H9 (cell line): Measurements from ENCODE around the gene IGF2R. TPM values are rescaled to one million over a fixed set of nuclear protein-coding genes. Genes with fewer than 3 reads are reported as not detected.

ENCODE experiments used
- DNase-seq: peaks from one replicate; pipeline ENCODE4 v3.0.0-alpha.2; 2017
- H2AFZ ChIP-seq: one replicate; pipeline ENCODE4 v1.6.1; 2013; ENCODE audit warnings: mild to moderate bottlenecking, low read length, control low read depth, moderate library complexity
- H2AK5ac ChIP-seq: 2 replicates; pipeline ENCODE4 v1.6.1; 2013; ENCODE audit warnings: low read length, control low read depth, mixed read lengths; ENCODE audit not compliant: insufficient read length
- H2BK120ac ChIP-seq: one replicate; pipeline ENCODE4 v1.6.1; 2013; ENCODE audit warnings: low read depth, mild to moderate bottlenecking, low read length, control low read depth, inconsistent platforms; ENCODE audit not compliant: poor library complexity, severe bottlenecking
- H2BK12ac ChIP-seq: 2 replicates; pipeline ENCODE4 v1.6.1; 2013; ENCODE audit warnings: low read length, control low read depth, mixed read lengths, low read depth; ENCODE audit not compliant: insufficient read length
- H2BK15ac ChIP-seq: 2 replicates; pipeline ENCODE4 v1.6.1; 2013; ENCODE audit warnings: low read depth, low read length, control low read depth
- H2BK20ac ChIP-seq: one replicate; pipeline ENCODE4 v1.6.1; 2013; ENCODE audit warnings: low read depth, mild to moderate bottlenecking, low read length, control low read depth, inconsistent platforms; ENCODE audit not compliant: poor library complexity, severe bottlenecking
- H2BK5ac ChIP-seq: 2 replicates; pipeline ENCODE4 v1.6.1; 2013; ENCODE audit warnings: low read length, control low read depth, mixed read lengths; ENCODE audit not compliant: insufficient read length
- H3K14ac ChIP-seq: 2 replicates; pipeline ENCODE4 v1.6.1; 2013; ENCODE audit warnings: low read length, control low read depth; ENCODE audit not compliant: insufficient read depth
- H3K18ac ChIP-seq: 2 replicates; pipeline ENCODE4 v1.6.1; 2013; ENCODE audit warnings: low read depth, mild to moderate bottlenecking, mixed read lengths, low read length, control low read depth; ENCODE audit not compliant: insufficient read length
- H3K23ac ChIP-seq: 2 replicates; pipeline ENCODE4 v1.6.1; 2013; ENCODE audit warnings: low read length, control low read depth, mixed read lengths, low read depth; ENCODE audit not compliant: insufficient read length
- H3K23me2 ChIP-seq: 2 replicates; pipeline ENCODE4 v1.6.1; 2013; ENCODE audit warnings: low read depth, mild to moderate bottlenecking, mixed read lengths, low read length, control low read depth; ENCODE audit not compliant: insufficient read length, poor library complexity, severe bottlenecking
- H3K27ac ChIP-seq: 2 replicates; pipeline ENCODE4 v1.5.1; 2013; ENCODE audit warnings: low read length, control low read depth, mixed read lengths, low read depth; ENCODE audit not compliant: insufficient read length
- H3K27me3 ChIP-seq: 2 replicates; pipeline ENCODE4 v1.6.1; 2013; ENCODE audit warnings: low read length, control low read depth, inconsistent platforms; ENCODE audit not compliant: insufficient read depth
- H3K4ac ChIP-seq: 2 replicates; pipeline ENCODE4 v1.6.1; 2013; ENCODE audit warnings: low read depth, mild to moderate bottlenecking, control low read depth, inconsistent platforms, low read length, moderate library complexity
- H3K4me1 ChIP-seq: 2 replicates; pipeline ENCODE4 v1.6.1; 2013; ENCODE audit warnings: low read length, control low read depth, inconsistent platforms; ENCODE audit not compliant: insufficient read depth
- H3K4me2 ChIP-seq: 2 replicates; pipeline ENCODE4 v1.6.1; 2013; ENCODE audit warnings: low read length, control low read depth, mixed read lengths; ENCODE audit not compliant: insufficient read length, insufficient read depth
- H3K56ac ChIP-seq: 2 replicates; pipeline ENCODE4 v1.6.1; 2013; ENCODE audit warnings: low read depth, mild to moderate bottlenecking, mixed read lengths, low read length, control low read depth; ENCODE audit not compliant: insufficient read length
- H3K79me1 ChIP-seq: 2 replicates; pipeline ENCODE4 v1.6.1; 2013; ENCODE audit warnings: low read depth, mild to moderate bottlenecking, moderate library complexity, low read length, control low read depth, inconsistent platforms; ENCODE audit not compliant: insufficient read depth, poor library complexity, severe bottlenecking
- H3K79me2 ChIP-seq: 2 replicates; pipeline ENCODE4 v1.6.1; 2013; ENCODE audit warnings: low read length, control low read depth, inconsistent platforms; ENCODE audit not compliant: insufficient read depth
- H3K9ac ChIP-seq: 2 replicates; pipeline ENCODE4 v1.6.1; 2013; ENCODE audit warnings: low read length, control low read depth, mixed read lengths; ENCODE audit not compliant: insufficient read length; ENCODE audit errors: extremely low read depth
- H3K9me3 ChIP-seq: one replicate; pipeline ENCODE4 v1.6.1; 2013; ENCODE audit warnings: low read depth, low read length, inconsistent platforms; ENCODE audit not compliant: control insufficient read depth
- H3T11ph ChIP-seq: one replicate; pipeline ENCODE4 v1.6.1; 2013; ENCODE audit warnings: mild to moderate bottlenecking, low read length, control low read depth, inconsistent platforms
- H4K20me1 ChIP-seq: one replicate; pipeline ENCODE4 v1.6.1; 2013; ENCODE audit not compliant: control insufficient read depth, insufficient read length, insufficient read depth
- H4K5ac ChIP-seq: 2 replicates; pipeline ENCODE4 v1.6.1; 2013; ENCODE audit warnings: low read depth, mild to moderate bottlenecking, mixed read lengths, low read length, control low read depth; ENCODE audit not compliant: insufficient read length
- H4K8ac ChIP-seq: replicated peaks from 2 replicates; pipeline ENCODE4 v1.6.1; 2013; ENCODE audit warnings: low read length, control low read depth, mixed read lengths, low read depth; ENCODE audit not compliant: insufficient read length
- H4K91ac ChIP-seq: 2 replicates; pipeline ENCODE4 v1.6.1; 2013; ENCODE audit warnings: low read depth, mild to moderate bottlenecking, moderate library complexity, mixed read lengths, low read length, control low read depth; ENCODE audit not compliant: insufficient read length
- H3K27ac Mint-ChIP-seq, 3 experiments: 2 replicates in 2 of 3; 3 replicates in 1 of 3; pipeline ENCODE4 v1.8.0; 2020 to 2021; ENCODE audit warnings: mixed read lengths in 3 of 3, mild to moderate bottlenecking in 1 of 3, moderate library complexity in 1 of 3
- H3K27me3 Mint-ChIP-seq: 2 replicates; pipeline ENCODE4 v1.8.0; 2021; ENCODE audit warnings: low read depth, mild to moderate bottlenecking, moderate library complexity, mixed read lengths
- H3K36me3 Mint-ChIP-seq, 3 experiments: 2 replicates in 2 of 3; 3 replicates in 1 of 3; pipeline ENCODE4 v1.8.0; 2020 to 2021; ENCODE audit warnings: low read depth in 3 of 3, mixed read lengths in 3 of 3; ENCODE audit not compliant: insufficient read depth in 1 of 3
- H3K4me1 Mint-ChIP-seq, 2 experiments: 2 replicates each; pipeline ENCODE4 v1.8.0; 2020; ENCODE audit warnings: mixed read lengths in 2 of 2
- H3K4me3 Mint-ChIP-seq, 2 experiments: 2 replicates in 1 of 2; 3 replicates in 1 of 2; pipeline ENCODE4 v1.8.0; 2020 to 2021; ENCODE audit warnings: mild to moderate bottlenecking in 2 of 2, mixed read lengths in 2 of 2, moderate library complexity in 1 of 2
- H3K9me3 Mint-ChIP-seq, 2 experiments: 2 replicates in 1 of 2; 3 replicates in 1 of 2; pipeline ENCODE4 v1.8.0; 2020; ENCODE audit warnings: mild to moderate bottlenecking in 2 of 2, mixed read lengths in 2 of 2, moderate library complexity in 1 of 2
- CTCF ChIP-seq: fragments of 200-600 bp; sonication (generic); conservative IDR thresholded peaks from 3 replicates; pipeline ENCODE4 v1.8.0; 2021; ENCODE audit warnings: antibody characterized with exemption, mild to moderate bottlenecking
- WGBS: extraction: QIAGEN DNeasy Blood & Tissue Kit; methylation state at CpG from one replicate; pipeline ENCODE4 v1.1.7; 2013; ENCODE audit warnings: missing lambda C conversion rate, low lambda C conversion rate, mixed read lengths; ENCODE audit not compliant: insufficient read length; ENCODE audit errors: extremely low coverage; 5-methylcytosine and 5-hydroxymethylcytosine counted together
- total RNA-seq: library from RNA; stranded (reverse); gene quantifications from 2 replicates; pipeline ENCODE4 v1.2.1, GENCODE V29; 2021

IGF2R gene
- total RNA-seq, 1 experiment from 2014 or later: 66.7 TPM

- H3K56ac ChIP-seq: no peak overlapping the region
- WGBS: no CpG with 5 or more reads among the region's 7 CpGs
- no peak overlapping the region for H3K9ac ChIP-seq
- H2BK5ac ChIP-seq: no peak overlapping the region
- no peaks in the 10 kb centered on the region for H3K79me2 ChIP-seq
- H4K8ac ChIP-seq: no peak overlapping the region
- no peak overlapping the region for H3T11ph ChIP-seq
- no peak overlapping the region for H2AK5ac ChIP-seq
- H3K23me2 ChIP-seq: no peaks in the 10 kb centered on the region
- H2BK20ac ChIP-seq: no peak overlapping the region
- H3K9me3 ChIP-seq: no peaks in the 10 kb centered on the region
- no peak overlapping the region for H2BK15ac ChIP-seq
- no peak overlapping the region for H3K4ac ChIP-seq
- H4K91ac ChIP-seq: no peak overlapping the region
- TF ChIP-seq CTCF: no peak
- Mint-ChIP-seq H3K36me3 (peaks cover 59 to 89% (median 81%) of the 10 kb centered on the region in 3 experiments; a peak in 6 of 7 replicates), H3K4me1 (peaks cover 0 to 2% of the 10 kb centered on the region in 2 experiments; a peak in 1 of 4 replicates), H3K27me3 (no peaks in the 10 kb centered on the region), H3K4me3 (no peak overlapping the region), H3K27ac (no peak overlapping the region), H3K9me3 (no peaks in the 10 kb centered on the region)
- H4K5ac ChIP-seq: no peak overlapping the region
- H3K23ac ChIP-seq: no peak overlapping the region
- no peak for DNase-seq
- H3K27me3 ChIP-seq: no peaks in the 10 kb centered on the region
- H2BK120ac ChIP-seq: no peak overlapping the region
- H2AFZ ChIP-seq: no peak overlapping the region
- H3K4me2 ChIP-seq: no peak overlapping the region
- no peak overlapping the region for H2BK12ac ChIP-seq
- no peaks in the 10 kb centered on the region for H3K79me1 ChIP-seq
- no peak overlapping the region for H3K18ac ChIP-seq
- H3K14ac ChIP-seq: no peak overlapping the region
- H4K20me1 ChIP-seq: no peaks in the 10 kb centered on the region
- no peak overlapping the region for H3K27ac ChIP-seq
- H3K4me1 ChIP-seq: no peaks in the 10 kb centered on the region
Observed at GRCh38 chr6:160069459-160069858, 100.6 kb downstream of the IGF2R start.
